BE2C (cell line): ENCODE data around the gene SP1.
"Not testable (repeated sequence)": the region's sequence is repeated elsewhere in the genome, so short reads cannot be mapped to it uniquely, and the experiment has no call there.

Experiments
- DNase-seq: peaks from one replicate; pipeline ENCODE4 v3.0.0-alpha.2; 2020
- H3K27me3 ChIP-seq: fragments of 250-450 bp; sonication (Bioruptor Pico); 2 replicates; pipeline ENCODE4 v1.5.1; 2020; ENCODE audit warnings: mild to moderate bottlenecking
- H3K36me3 ChIP-seq: fragments of 250-450 bp; sonication (Bioruptor Pico); 2 replicates; pipeline ENCODE4 v1.5.1; 2020; ENCODE audit warnings: mild to moderate bottlenecking
- H3K4me1 ChIP-seq: fragments of 250-450 bp; sonication (Bioruptor Pico); 2 replicates; pipeline ENCODE4 v1.5.1; 2020
- H3K4me3 ChIP-seq: 2 replicates; pipeline ENCODE4 v1.5.1; 2011; ENCODE audit warnings: low read depth, low read length
- H3K9me3 ChIP-seq: fragments of 250-450 bp; sonication (Bioruptor Pico); 2 replicates; pipeline ENCODE4 v1.5.1; 2020
- TF ChIP-seq, protein P1 (sequence below): IDR thresholded peaks from 2 replicates; pipeline ENCODE4 v1.5.1; 2012; ENCODE audit warnings: mild to moderate bottlenecking, low read depth, low read length

Gene SP1

GRCh38 chr12:53381731-53382630 is 2.0 kb downstream of the SP1 start:
- Histone ChIP-seq H3K4me1 (peaks cover 14% of the 10 kb centered on the region), H3K36me3 (peaks cover 40% of the 10 kb centered on the region), H3K27me3 (no peaks in the 10 kb centered on the region), H3K9me3 (no peaks in the 10 kb centered on the region), H3K4me3 (peak overlapping the region; percentile 70)
- TF ChIP-seq, protein P1, sequence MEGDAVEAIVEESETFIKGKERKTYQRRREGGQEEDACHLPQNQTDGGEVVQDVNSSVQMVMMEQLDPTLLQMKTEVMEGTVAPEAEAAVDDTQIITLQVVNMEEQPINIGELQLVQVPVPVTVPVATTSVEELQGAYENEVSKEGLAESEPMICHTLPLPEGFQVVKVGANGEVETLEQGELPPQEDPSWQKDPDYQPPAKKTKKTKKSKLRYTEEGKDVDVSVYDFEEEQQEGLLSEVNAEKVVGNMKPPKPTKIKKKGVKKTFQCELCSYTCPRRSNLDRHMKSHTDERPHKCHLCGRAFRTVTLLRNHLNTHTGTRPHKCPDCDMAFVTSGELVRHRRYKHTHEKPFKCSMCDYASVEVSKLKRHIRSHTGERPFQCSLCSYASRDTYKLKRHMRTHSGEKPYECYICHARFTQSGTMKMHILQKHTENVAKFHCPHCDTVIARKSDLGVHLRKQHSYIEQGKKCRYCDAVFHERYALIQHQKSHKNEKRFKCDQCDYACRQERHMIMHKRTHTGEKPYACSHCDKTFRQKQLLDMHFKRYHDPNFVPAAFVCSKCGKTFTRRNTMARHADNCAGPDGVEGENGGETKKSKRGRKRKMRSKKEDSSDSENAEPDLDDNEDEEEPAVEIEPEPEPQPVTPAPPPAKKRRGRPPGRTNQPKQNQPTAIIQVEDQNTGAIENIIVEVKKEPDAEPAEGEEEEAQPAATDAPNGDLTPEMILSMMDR: peak; percentile 73
- DNase-seq: peak; percentile 73

DNA sequence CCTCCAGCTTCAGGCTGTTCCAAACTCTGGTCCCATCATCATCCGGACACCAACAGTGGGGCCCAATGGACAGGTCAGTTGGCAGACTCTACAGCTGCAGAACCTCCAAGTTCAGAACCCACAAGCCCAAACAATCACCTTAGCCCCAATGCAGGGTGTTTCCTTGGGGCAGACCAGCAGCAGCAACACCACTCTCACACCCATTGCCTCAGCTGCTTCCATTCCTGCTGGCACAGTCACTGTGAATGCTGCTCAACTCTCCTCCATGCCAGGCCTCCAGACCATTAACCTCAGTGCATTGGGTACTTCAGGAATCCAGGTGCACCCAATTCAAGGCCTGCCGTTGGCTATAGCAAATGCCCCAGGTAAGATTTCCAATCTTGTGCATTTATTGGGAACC is 3.3 kb downstream of the SP1 start:
- peaks cover 14% of the 10 kb centered on the region for H3K4me1 ChIP-seq
- H3K27me3 ChIP-seq: no peaks in the 10 kb centered on the region
- H3K9me3 ChIP-seq: no peaks in the 10 kb centered on the region
- peaks cover 47% of the 10 kb centered on the region for H3K36me3 ChIP-seq
- TF ChIP-seq, protein P1: no peak
- no peak for DNase-seq
- H3K4me3 ChIP-seq: peak overlapping the region; percentile 9

DNA sequence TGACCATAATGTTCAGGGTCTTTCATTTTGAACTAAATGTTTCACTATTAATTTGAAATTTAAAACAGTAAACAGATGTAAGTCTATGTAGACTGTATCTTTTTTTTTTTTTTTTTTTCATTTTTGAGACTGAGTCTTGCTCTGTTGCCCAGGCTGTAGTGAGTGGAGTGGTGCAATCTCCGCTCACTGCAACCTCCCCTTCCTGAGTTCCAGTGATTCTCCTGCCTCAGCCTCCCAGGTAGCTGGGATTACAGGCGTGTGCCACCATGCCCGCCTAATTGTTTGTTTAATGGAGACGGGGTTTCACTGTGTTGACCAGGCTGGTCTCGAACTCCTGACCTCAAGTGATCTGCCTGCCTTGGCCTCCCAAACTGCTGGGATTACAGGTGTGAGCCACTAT is 6.4 kb downstream of the SP1 start:
- not testable (repeated sequence) for H3K9me3 ChIP-seq, DNase-seq, H3K4me3 ChIP-seq, H3K27me3 ChIP-seq
- Histone ChIP-seq H3K4me1 (peaks cover 10% of the 10 kb centered on the region), H3K36me3 (peaks cover 50% of the 10 kb centered on the region)

DNA sequence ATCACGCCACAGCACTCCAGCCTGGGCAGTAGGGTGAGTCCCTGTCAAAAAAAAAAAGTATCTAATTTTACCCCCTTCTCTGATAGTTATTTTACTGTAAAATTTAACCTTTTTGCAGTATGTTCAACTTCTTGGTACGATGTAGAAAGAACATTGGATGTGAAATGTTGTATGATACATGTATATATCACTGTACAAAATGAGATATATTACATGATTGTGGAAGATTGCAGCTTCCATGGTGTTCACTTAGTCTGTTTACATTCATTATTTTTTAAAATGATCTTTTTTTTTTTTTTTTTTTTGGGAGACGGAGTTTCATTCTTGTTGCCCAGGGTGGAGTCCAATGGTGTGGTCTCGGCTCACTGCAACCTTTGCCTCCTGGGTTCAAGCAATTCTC is 9.0 kb downstream of the SP1 start:
- H3K4me1 ChIP-seq: peaks cover 13% of the 10 kb centered on the region
- no peak for DNase-seq
- peaks cover 34% of the 10 kb centered on the region for H3K36me3 ChIP-seq
- no peaks in the 10 kb centered on the region for H3K27me3 ChIP-seq
- TF ChIP-seq, protein P1: no peak
- no peak overlapping the region for H3K4me3 ChIP-seq
- H3K9me3 ChIP-seq: no peaks in the 10 kb centered on the region

- peaks cover 13% of the 10 kb centered on the region for H3K4me1 ChIP-seq
- no peaks in the 10 kb centered on the region for H3K9me3 ChIP-seq
- no peak overlapping the region for H3K4me3 ChIP-seq
- no peaks in the 10 kb centered on the region for H3K27me3 ChIP-seq
- peaks cover 28% of the 10 kb centered on the region for H3K36me3 ChIP-seq
- DNase-seq: no peak
- TF ChIP-seq, protein P1: no peak
Measured at GRCh38 chr12:53389702-53390101, 9.7 kb downstream of the SP1 start.

GRCh38 chr12:53391724-53392123 is 11.7 kb downstream of the SP1 start:
- Histone ChIP-seq H3K9me3 (no peaks in the 10 kb centered on the region), H3K4me1 (peaks cover 13% of the 10 kb centered on the region), H3K36me3 (peaks cover 21% of the 10 kb centered on the region), H3K27me3 (no peaks in the 10 kb centered on the region), H3K4me3 (no peak overlapping the region)
- TF ChIP-seq, protein P1: no peak
- DNase-seq: no peak
